NCI-H128 (cell line): ENCODE data around the gene DET1.
A peak's percentile ranks its signal among the peaks of the same experiment; 100 is the strongest.

Experiments
- DNase-seq: peaks from one replicate; lab custom pipeline; 2025; ENCODE audit not compliant: unreplicated experiment; lab: John Stamatoyannopoulos, UW

Gene DET1

DNA sequence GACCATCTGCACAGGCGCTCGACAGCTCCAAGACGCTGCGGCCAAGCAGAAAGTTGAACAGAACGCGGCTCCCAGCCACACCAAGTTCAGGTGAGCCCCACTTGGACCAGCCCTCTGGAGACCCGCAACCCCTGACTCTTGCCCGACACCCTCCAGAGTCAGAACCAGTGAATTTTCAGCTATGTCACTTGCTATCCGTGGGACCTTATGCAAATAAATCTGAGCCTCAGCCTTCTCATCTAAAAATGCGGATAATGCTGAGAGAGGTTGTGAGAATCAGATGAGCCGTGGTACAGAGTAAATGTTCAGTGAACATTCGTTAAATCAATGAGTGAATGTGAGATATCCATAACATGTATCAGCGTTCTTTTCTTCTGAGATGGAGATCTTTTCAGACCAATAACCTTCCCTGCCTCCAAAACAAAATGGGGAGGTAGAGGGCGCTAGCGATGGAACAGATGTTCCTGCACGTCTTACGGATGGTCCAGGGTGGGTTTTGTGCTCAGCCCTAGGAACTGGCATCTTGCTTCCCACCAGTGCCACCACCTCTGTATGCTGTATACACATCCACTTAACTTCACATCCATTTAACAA lies 78.4 kb downstream of the DET1 start:
- no peak for DNase-seq

DNA sequence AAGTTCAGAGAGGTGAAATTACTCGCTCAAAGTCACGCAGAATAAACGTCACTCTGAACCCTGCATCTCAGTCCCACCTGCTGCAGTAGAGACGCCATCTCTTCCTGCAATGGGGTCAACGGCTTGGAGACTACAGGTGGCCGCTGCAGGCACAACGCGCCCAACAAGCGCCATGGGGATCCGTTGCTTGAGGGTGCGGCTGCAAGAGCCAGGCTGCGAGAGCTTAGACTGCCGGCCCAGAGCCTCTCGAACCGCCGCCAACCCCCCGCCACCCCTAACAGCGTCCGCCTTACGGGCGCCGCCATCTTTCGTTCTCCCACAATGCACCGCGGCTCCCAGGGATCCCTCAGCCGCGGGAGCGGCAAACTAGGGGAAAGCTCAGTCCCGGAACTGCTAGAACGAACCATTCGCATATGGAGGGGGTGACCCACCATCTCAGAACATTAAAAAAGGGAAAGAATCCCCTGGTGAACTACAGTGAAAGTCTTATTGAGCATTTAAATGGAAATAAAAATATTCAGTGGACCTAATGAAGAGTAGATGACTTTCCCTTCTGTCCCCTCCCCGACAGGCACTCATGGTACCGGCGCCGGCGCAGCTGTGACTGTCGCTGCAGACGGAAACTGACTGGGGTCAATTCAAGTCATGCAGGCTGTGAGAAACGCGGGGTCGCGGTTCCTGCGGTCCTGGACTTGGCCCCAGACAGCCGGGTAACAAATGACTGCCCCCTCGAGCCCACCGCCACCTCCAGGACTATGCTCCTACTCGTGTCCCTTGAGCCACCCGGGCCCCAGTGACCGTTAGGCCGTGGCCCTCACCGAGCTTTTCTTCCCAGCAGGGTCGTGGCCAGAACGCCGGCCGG lies 79.2 kb downstream of the DET1 start, which contains the start of the genes MRPL46 and MRPS11:
Gene MRPL46, minus strand, starts transcription at position 316 of the 862 bp plus-strand sequence. Its CDS starts 11 bp downstream, at position 305.
Gene MRPS11, plus strand, starts transcription at position 636 of the 862 bp plus-strand sequence. Its CDS starts 10 bp downstream, at position 646.
- peak; percentile 62 for DNase-seq

DNA sequence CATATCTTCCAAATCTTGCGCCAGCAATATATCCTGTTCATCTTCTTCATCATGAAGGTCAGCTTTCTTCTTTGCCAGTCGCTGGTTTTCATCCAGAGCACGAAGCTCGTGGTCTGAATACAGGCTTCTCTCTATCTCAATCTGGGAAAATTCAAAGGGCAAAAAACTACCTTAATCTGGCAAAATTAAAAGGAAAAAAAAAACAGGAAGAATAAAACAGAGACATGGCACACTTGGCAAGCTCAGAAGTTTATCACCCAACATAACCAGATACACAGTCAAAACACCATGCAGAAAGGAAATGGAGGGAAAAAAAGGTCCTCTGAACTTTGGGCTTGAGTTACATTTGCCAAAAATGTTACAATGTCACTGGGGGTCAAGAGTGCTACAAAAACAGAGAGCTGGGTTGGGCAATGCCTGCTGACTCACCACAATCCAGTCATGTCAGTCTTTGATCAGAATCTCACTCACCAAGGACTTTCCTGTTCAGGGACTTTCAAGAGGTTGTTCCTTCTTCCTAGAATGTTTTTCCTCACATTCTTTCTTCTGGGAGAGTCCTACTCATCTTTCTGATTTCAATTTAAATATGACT lies 80.8 kb downstream of the DET1 start:
- DNase-seq: no peak

DNA sequence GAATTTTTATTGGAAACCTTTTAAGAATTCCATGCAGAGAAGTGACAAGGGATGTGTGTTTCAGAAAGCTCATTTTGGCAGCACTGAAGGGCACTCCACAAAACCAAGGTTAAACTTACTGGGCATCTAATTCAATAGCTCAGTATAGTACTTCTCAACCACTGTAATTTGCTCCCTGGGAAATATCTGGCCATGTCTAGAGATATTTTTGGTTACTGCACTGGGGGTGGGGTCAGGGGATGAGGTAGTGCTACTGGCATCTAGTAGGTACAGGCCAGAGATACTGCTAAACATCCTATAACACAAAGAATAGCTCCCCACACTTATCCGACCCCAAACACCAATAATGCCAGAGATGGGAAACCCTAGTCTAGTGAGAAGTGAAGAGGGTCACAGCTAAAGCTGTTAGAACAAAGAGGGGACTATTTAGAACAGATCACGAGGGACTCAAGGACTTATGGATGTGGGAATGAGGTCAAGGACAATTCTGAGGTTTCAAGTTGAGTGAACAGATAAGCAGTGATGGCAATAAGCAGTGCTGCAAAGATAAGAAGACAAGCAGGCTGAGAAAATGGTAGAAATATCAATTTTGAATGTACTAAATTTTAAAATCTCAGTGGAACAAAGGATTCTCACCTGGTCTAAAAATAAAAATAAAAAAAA lies 82.5 kb downstream of the DET1 start:
- no peak for DNase-seq
